ENCODE data around the gene PSMA6.
"Not testable (repeated sequence)": the region's sequence is repeated elsewhere in the genome, so short reads cannot be mapped to it uniquely, and the experiment has no call there.

PSMA6 gene

DNA sequence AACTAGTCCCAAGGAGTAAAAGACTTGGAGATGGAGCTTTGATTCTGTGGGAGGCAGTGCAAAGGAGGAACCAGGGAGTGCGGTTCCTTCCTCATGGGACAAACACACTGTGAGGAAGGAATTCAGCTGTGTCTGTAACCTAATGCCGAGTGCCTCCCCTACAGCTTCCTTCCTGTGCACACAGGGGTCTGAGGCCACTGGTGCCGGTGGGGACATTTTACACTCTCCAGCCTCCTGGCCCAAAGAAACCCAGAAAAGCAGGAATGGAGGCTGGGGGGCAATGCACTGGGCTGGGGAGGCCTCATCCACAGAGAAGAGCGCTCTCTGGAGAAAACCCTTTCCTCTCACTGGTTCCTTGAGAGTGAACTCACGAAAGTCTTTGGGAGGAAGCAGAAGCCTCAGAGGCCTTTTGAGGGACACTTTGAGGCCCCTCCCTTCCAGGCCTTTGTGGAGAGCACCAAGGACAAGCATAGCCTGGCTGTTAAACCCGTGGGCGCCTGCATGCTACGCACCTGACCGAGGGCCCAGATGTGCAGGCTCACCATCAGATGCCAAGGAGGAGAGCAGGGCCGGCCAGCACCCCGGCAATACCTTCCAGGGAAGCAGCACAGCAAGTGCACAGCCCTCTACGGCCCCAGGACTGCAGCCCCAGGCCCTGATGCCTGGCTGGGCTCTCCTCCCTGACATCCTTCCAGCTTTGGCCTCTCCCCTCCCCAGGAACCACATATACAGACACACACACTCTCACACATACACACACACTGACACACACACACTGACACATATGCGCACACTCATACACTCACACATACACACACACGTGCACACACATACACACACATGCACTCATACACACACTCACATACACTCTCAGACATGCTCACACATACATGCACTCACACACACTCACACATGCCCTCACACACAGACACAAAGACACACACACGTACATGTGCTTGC lies 60.4 kb downstream of the PSMA6 start:
- Histone ChIP-seq H3K9ac (ENCODE audit: low read length) (no peak overlapping the region), H3K4me1 (ENCODE audit: low read length) (no peaks in the 10 kb centered on the region), H3K36me3 (replicated peaks; ENCODE audit: insufficient read depth, low read length) (no peaks in the 10 kb centered on the region), H3K4me2 (ENCODE audit: low read depth, low read length) (no peak overlapping the region), H3K79me2 (ENCODE audit: low read length) (no peaks in the 10 kb centered on the region), H3K9me3 (replicated peaks; ENCODE audit: insufficient read depth, low read length) (no peaks in the 10 kb centered on the region), H3K27ac (ENCODE audit: low read length) (no peak overlapping the region), H3F3A (ENCODE audit: insufficient read depth, low read length) (no peaks in the 10 kb centered on the region), H2AFZ (ENCODE audit: low read length) (no peak overlapping the region), H3K27me3 (replicated peaks; ENCODE audit: insufficient read depth, low read length) (no peaks in the 10 kb centered on the region), H3K9me2 (replicated peaks; ENCODE audit: insufficient read depth, low read length) (no peaks in the 10 kb centered on the region), H3K4me3 (ENCODE audit: low read length) (no peak overlapping the region), H4K20me1 (ENCODE audit: insufficient read depth, low read length) (no peaks in the 10 kb centered on the region)
- TF ChIP-seq, protein P1, sequence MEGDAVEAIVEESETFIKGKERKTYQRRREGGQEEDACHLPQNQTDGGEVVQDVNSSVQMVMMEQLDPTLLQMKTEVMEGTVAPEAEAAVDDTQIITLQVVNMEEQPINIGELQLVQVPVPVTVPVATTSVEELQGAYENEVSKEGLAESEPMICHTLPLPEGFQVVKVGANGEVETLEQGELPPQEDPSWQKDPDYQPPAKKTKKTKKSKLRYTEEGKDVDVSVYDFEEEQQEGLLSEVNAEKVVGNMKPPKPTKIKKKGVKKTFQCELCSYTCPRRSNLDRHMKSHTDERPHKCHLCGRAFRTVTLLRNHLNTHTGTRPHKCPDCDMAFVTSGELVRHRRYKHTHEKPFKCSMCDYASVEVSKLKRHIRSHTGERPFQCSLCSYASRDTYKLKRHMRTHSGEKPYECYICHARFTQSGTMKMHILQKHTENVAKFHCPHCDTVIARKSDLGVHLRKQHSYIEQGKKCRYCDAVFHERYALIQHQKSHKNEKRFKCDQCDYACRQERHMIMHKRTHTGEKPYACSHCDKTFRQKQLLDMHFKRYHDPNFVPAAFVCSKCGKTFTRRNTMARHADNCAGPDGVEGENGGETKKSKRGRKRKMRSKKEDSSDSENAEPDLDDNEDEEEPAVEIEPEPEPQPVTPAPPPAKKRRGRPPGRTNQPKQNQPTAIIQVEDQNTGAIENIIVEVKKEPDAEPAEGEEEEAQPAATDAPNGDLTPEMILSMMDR (IDR thresholded peaks at IDR 0.05; ENCODE audit: low read length), result no peak
- TF ChIP-seq EZH2phosphoT487 (IDR thresholded peaks at IDR 0.05; ENCODE audit: low read length) (no peak), EZH2 (optimal IDR thresholded peaks at IDR 0.05; ENCODE audit: low read depth, low read length) (no peak)
- DNase-seq, result no peak

DNA sequence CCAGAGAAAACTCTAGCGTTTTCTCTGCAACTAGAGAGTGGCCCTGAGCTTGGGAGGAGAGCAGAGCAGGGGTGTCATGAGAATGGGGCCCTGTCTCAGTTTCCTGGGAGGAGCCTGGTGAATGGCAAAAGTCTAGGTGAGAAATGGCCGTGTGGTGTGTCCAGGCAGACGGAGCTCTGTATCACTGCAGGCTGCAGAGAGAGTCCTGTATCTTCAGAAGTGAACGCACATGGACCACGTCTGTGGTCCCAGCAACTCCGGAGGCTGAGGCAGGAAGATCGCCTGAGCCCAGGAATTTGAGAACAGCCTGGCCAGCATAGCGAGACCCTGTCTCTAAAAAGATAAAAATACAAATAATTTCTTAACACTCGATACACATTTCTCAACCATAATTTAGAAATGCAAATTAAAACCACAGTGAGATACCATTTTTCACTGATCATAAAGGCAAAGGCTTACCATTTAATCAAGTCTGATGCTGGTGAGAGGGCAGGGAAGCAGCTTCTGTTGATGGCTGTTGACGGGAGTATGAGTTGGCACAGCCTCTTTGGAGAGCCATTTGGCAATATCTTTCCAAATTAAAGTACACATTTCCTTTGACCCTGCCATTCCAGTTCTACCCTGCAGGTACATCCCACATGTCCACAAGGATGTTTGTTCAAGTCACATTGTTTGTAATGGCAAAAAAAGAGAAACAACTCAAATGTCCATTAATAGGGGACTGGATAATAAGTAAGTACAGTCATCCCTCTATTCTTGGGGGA lies 61.4 kb downstream of the PSMA6 start:
- Histone ChIP-seq H3K4me1 (ENCODE audit: low read length) (no peaks in the 10 kb centered on the region), H2AFZ (ENCODE audit: low read length) (no peak overlapping the region), H3K36me3 (replicated peaks; ENCODE audit: insufficient read depth, low read length) (no peaks in the 10 kb centered on the region), H3K9me3 (replicated peaks; ENCODE audit: insufficient read depth, low read length) (no peaks in the 10 kb centered on the region), H4K20me1 (ENCODE audit: insufficient read depth, low read length) (no peaks in the 10 kb centered on the region), H3K9me2 (replicated peaks; ENCODE audit: insufficient read depth, low read length) (no peaks in the 10 kb centered on the region), H3K4me2 (ENCODE audit: low read depth, low read length) (no peak overlapping the region), H3K4me3 (ENCODE audit: low read length) (no peak overlapping the region), H3F3A (ENCODE audit: insufficient read depth, low read length) (no peaks in the 10 kb centered on the region), H3K27me3 (replicated peaks; ENCODE audit: insufficient read depth, low read length) (no peaks in the 10 kb centered on the region), H3K9ac (ENCODE audit: low read length) (no peak overlapping the region), H3K79me2 (ENCODE audit: low read length) (no peaks in the 10 kb centered on the region), H3K27ac (ENCODE audit: low read length) (no peak overlapping the region)
- no peak for DNase-seq
- TF ChIP-seq, protein P1 (IDR thresholded peaks at IDR 0.05; ENCODE audit: low read length), result no peak
- no peak for TF ChIP-seq EZH2phosphoT487 (IDR thresholded peaks at IDR 0.05; ENCODE audit: low read length)
- no peak for TF ChIP-seq EZH2 (optimal IDR thresholded peaks at IDR 0.05; ENCODE audit: low read depth, low read length)

DNA sequence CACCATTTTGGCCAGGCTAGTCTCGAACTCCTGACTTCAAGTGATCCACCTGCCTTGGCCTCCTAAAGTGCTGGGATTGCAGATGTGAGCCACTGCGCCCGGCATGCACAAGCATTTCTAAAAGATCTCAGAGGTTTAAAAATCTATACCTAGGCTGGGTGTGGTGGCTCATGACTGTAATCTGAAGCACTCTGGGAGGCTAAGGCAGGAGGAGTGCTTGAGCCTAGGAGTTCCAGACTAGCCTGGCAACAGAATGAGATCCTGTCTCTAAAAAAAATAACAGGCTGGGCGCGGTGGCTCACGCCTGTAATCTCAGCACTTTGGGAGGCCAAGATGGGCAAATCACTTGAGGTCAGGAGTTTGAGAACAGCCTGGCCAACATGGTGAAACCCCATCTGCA lies 63.1 kb downstream of the PSMA6 start:
- H3F3A ChIP-seq (ENCODE audit: insufficient read depth, low read length); H3K79me2 ChIP-seq (ENCODE audit: low read length); H3K9me2 ChIP-seq (replicated peaks; ENCODE audit: insufficient read depth, low read length); H2AFZ ChIP-seq (ENCODE audit: low read length); H3K4me1 ChIP-seq (ENCODE audit: low read length); H4K20me1 ChIP-seq (ENCODE audit: insufficient read depth, low read length); H3K9ac ChIP-seq (ENCODE audit: low read length); H3K27me3 ChIP-seq (replicated peaks; ENCODE audit: insufficient read depth, low read length); DNase-seq; H3K36me3 ChIP-seq (replicated peaks; ENCODE audit: insufficient read depth, low read length); H3K27ac ChIP-seq (ENCODE audit: low read length); H3K9me3 ChIP-seq (replicated peaks; ENCODE audit: insufficient read depth, low read length); H3K4me2 ChIP-seq (ENCODE audit: low read depth, low read length); H3K4me3 ChIP-seq (ENCODE audit: low read length): not testable (repeated sequence)

All from MM.1S (cell line).